BJ (cell line): ENCODE data around the gene ENOX1. TPM values are rescaled to one million over a fixed set of nuclear protein-coding genes. Genes with fewer than 3 reads are reported as not detected.
"Not testable (repeated sequence)": the region's sequence is repeated elsewhere in the genome, so short reads cannot be mapped to it uniquely, and the experiment has no call there.

Experiments used
- CTCF ChIA-PET: fragments of 350-600 bp; formaldehyde crosslinking; extraction: SDS; loops from one replicate; lab custom pipeline; 2021; ENCODE audit warnings: antibody characterized with exemption, inconsistent platforms; lab: Yijun Ruan, JAX
- POLR2A ChIA-PET: fragments of 300-600 bp; sonication (Branson Sonifier 250); formaldehyde crosslinking; extraction: SDS; loops from one replicate; lab custom pipeline; 2021; ENCODE audit warnings: antibody characterized with exemption; lab: Charles Lee
- DNase-seq: peaks from one replicate; pipeline ENCODE4 v3.0.0-alpha.2; 2011; ENCODE audit warnings: low read depth
- H3K27me3 ChIP-seq: 2 replicates; pipeline ENCODE4 v1.6.0; 2011; ENCODE audit warnings: low read length; ENCODE audit not compliant: control insufficient read depth, insufficient read depth
- H3K36me3 ChIP-seq: 2 replicates; pipeline ENCODE4 v1.5.1; 2011; ENCODE audit warnings: low read length; ENCODE audit not compliant: control insufficient read depth, insufficient read depth
- H3K4me3 ChIP-seq: 2 replicates; pipeline ENCODE4 v1.5.1; 2011; ENCODE audit warnings: low read depth, mild to moderate bottlenecking, control low read depth, low read length
- polyA plus RNA-seq: library from polyadenylated mRNA; depleted of rRNA; stranded (reverse); fragments of >200 nt; gene quantifications from 2 replicates; pipeline ENCODE4 v1.2.3, GENCODE V29; 2011
- TF ChIP-seq, protein P1 (sequence below): IDR thresholded peaks from 2 replicates; pipeline ENCODE4 v1.5.1; 2011; ENCODE audit warnings: low read depth, mild to moderate bottlenecking, control low read depth, inconsistent platforms, low read length, moderate library complexity; ENCODE audit not compliant: insufficient read depth

ENOX1 gene
- polyA plus RNA-seq, 1 experiment, result 2.1 TPM

- DNase-seq, result no peak
- H3K36me3 ChIP-seq, result no peaks in the 10 kb centered on the region
- H3K4me3 ChIP-seq, result no peak overlapping the region
- TF ChIP-seq, protein P1, sequence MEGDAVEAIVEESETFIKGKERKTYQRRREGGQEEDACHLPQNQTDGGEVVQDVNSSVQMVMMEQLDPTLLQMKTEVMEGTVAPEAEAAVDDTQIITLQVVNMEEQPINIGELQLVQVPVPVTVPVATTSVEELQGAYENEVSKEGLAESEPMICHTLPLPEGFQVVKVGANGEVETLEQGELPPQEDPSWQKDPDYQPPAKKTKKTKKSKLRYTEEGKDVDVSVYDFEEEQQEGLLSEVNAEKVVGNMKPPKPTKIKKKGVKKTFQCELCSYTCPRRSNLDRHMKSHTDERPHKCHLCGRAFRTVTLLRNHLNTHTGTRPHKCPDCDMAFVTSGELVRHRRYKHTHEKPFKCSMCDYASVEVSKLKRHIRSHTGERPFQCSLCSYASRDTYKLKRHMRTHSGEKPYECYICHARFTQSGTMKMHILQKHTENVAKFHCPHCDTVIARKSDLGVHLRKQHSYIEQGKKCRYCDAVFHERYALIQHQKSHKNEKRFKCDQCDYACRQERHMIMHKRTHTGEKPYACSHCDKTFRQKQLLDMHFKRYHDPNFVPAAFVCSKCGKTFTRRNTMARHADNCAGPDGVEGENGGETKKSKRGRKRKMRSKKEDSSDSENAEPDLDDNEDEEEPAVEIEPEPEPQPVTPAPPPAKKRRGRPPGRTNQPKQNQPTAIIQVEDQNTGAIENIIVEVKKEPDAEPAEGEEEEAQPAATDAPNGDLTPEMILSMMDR, result no peak
- ChIA-PET CTCF (interaction anchor here (0.6 to 0.8 kb wide), 2 partner anchors 8 to 109 kb away, joined by 3 to 4 read pairs; no protein-coding TSS in a partner anchor), POLR2A (no interaction called here)
- H3K27me3 ChIP-seq, result no peaks in the 10 kb centered on the region
Measured at GRCh38 chr13:43428545-43429296, 358.1 kb downstream of the ENOX1 start.

DNA sequence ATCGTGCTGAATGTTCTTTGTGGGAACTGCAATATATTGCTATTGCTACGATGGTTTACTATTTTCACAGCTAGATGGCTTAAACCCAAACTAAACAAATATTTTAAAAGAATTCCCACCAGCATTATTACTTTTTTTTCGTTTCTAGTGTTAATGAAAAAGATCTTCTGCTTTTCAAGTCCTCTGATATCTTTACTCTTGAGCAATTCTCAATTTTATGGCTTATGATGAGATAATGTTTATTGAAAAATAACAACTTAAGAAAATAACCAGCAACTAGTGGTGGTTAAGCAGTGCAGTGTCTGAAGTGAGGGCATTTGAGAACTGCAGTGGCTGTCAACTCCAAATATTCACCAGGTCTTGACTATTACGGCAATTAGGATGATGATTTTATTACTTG is 360.4 kb downstream of the ENOX1 start:
- ChIA-PET CTCF (interaction anchor here (1.4 kb wide), 1 partner anchor 8 kb away, joined by 4 read pairs; no protein-coding TSS in a partner anchor), POLR2A (no interaction called here)
- Histone ChIP-seq H3K27me3 (no peaks in the 10 kb centered on the region), H3K36me3 (no peaks in the 10 kb centered on the region), H3K4me3 (no peak overlapping the region)
- DNase-seq, result no peak
- TF ChIP-seq, protein P1, result no peak

GRCh38 chr13:43425234-43425633 is 361.5 kb downstream of the ENOX1 start:
- DNase-seq, result no peak
- TF ChIP-seq, protein P1, result no peak
- Histone ChIP-seq H3K27me3 (no peaks in the 10 kb centered on the region), H3K4me3 (no peak overlapping the region), H3K36me3 (no peaks in the 10 kb centered on the region)
- ChIA-PET POLR2A (no interaction called here), CTCF (interaction anchor here (1.4 kb wide), 1 partner anchor 10 kb away, joined by 4 read pairs; no protein-coding TSS in a partner anchor)

DNA sequence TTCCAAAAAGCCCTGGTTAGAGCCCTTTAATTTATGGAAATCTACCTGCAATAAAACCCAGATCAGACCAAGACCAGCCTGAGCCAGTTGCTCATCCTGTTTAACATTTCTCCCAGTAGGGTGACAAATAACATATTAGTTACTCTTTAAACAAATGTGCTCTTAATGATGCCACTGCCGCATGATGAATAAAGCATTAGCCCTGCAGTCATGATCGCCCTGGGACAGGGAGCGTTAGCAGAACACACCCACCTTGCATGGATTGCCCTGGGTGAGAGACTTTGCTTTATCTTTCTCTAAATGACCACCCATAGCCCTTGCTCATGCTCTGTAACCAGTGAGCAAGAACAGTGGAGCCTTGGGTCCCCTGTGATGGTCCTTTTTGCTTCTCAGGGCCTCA is 362.4 kb downstream of the ENOX1 start:
- CTCF ChIA-PET, result interaction anchor here (0.8 kb wide), 1 partner anchor 10 kb away, joined by 4 read pairs; no protein-coding TSS in a partner anchor

GRCh38 chr13:43422116-43422515 is 364.7 kb downstream of the ENOX1 start:
- Histone ChIP-seq H3K36me3 (no peaks in the 10 kb centered on the region), H3K4me3 (no peak overlapping the region), H3K27me3 (no peaks in the 10 kb centered on the region)
- ChIA-PET POLR2A (no interaction called here), CTCF (interaction anchor here (0.7 kb wide), 1 partner anchor 1822 kb away, joined by 3 read pairs; no protein-coding TSS in a partner anchor)
- no peak for DNase-seq
- TF ChIP-seq, protein P1, result no peak

More for the DNA sequence above, 362.4 kb downstream of the ENOX1 start:
- Histone ChIP-seq H3K27me3 (no peaks in the 10 kb centered on the region), H3K36me3 (no peaks in the 10 kb centered on the region), H3K4me3 (no peak overlapping the region)
- TF ChIP-seq, protein P1, result no peak
- POLR2A ChIA-PET, result no interaction called here
- DNase-seq, result no peak

GRCh38 chr13:43416842-43417241 is 369.9 kb downstream of the ENOX1 start:
- CTCF ChIA-PET, H3K27me3 ChIP-seq, DNase-seq, H3K36me3 ChIP-seq, H3K4me3 ChIP-seq, POLR2A ChIA-PET: not testable (repeated sequence)

DNA sequence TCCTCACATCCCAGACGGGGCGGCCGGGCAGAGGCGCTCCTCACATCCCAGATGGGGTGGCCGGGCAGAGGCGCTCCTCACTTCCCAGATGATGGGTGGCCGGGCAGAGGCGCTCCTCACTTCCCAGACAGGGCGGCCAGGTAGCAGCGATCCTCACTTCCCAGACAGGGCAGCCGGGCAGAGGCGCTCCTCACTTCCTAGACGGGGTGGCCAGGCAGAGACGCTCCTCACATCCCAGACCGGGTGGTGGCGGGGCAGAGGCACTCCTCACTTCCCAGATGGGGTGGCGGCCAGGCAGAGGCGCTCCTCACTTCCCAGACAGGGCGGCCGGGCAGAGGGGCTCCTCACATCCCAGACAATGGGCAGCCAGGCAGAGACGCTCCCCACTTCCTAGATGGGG is 370.4 kb downstream of the ENOX1 start:
- H3K27me3 ChIP-seq, H3K4me3 ChIP-seq, DNase-seq, CTCF ChIA-PET, H3K36me3 ChIP-seq, POLR2A ChIA-PET: not testable (repeated sequence)

GRCh38 chr13:43415903-43416391 is 370.8 kb downstream of the ENOX1 start:
- H3K27me3 ChIP-seq, POLR2A ChIA-PET, H3K36me3 ChIP-seq, DNase-seq, CTCF ChIA-PET, H3K4me3 ChIP-seq: not testable (repeated sequence)
